UCSD-AML1 (cell line): Measurements from ENCODE around the gene EIF2B2.
A peak's percentile ranks its signal among the peaks of the same experiment; 100 is the strongest.
"Not testable (repeated sequence)": the region's sequence is repeated elsewhere in the genome, so short reads cannot be mapped to it uniquely, and the experiment has no call there.

Experiments used
- DNase-seq: peaks from one replicate; lab custom pipeline; 2025; ENCODE audit not compliant: unreplicated experiment; lab: John Stamatoyannopoulos, UW

Gene EIF2B2

DNA sequence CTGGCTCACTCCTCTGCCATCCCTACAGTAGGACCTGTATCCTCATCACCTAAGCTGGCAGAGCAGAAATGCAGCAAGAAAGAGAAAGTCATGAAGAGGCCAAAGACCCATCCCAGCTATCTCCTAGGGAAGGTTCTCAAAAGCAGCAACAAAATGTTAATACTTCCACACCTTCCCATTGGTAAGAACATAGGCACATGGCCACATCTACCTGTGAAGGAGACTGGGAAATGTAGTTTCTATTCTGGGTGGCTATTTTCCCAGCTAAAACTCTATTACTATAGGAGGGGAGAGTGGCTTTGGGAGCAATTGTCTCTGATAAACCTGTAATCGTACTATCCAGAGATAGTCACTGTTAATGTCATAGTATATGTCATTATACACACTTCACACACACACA is 13.7 kb upstream of the EIF2B2 start:
- DNase-seq, result no peak

DNA sequence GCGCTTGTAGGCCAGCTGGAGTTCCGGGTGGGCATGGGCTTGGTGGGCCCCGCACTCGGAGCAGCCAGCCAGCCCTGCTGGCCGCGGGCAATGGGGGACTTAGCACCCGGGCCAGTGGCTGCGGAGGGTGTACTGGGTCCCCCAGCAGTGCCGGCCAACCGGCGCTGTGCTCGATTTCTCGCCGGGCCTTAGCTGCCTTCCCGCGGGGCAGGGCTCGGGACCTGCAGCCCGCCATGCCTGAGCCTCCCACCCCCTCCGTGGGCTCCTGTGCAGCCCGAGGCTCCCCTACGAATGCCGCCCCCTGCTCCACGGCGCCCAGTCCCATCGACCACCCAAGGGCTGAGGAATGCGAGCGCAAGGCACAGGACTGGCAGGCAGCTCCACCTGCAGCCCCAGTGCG is 8.5 kb upstream of the EIF2B2 start:
- DNase-seq, result not testable (repeated sequence)

DNA sequence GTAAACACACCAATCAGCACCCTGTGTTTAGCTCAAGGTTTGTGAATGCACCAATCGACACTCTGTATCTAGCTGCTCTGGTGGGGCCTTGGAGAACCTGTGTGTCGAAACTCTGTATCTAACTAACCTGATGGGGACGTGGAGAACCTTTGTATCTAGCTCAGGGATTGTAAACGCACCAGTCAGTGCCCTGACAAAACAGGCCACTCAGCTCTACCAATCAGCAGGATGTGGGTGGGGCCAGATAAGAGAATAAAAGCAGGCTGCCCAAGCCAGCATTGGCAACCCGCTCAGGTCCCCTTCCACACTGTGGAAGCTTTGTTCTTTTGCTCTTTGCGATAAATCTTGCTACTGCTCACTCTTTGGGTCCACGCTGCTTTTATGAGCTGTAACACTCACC is 6.9 kb upstream of the EIF2B2 start:
- DNase-seq, result not testable (repeated sequence)

DNA sequence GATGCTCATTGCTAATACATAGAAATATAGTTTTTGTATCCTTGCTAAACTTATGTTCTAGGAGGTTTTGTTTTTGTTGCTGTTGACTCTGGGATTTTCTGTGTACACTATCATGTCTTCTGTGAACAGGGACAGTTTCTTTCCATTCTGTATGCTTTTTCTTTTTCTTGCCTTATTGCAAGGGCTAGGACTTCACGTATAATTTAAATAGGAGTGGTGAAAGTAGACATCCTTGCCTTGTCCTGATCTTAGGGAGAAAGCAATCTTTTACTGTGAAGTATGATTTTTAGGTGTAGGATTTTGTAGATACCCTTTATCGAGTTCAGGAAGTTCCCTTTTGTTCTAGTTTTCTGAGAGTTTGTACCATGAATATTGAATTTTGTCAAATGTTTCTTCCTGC is 1.5 kb upstream of the EIF2B2 start:
- no peak for DNase-seq

DNA sequence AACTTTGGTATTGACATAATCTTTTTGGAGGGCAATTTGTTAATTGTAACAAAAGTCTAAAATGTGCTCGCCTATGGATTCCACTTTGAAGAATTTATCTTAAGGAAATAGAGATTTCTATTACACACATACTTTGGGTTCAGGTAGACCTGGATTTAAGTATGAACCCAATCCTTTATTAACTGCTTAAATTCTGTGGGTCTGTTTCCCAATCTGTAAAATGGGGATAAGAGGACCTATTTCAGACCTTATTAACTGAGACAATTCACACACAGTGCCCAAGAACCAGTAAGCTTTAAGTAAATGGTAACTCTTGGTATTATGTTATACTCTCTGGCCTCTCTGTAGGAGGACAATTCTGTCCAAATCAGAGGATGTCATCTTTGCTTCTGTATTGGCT is 822 bp upstream of the EIF2B2 start:
- DNase-seq, result no peak

DNA sequence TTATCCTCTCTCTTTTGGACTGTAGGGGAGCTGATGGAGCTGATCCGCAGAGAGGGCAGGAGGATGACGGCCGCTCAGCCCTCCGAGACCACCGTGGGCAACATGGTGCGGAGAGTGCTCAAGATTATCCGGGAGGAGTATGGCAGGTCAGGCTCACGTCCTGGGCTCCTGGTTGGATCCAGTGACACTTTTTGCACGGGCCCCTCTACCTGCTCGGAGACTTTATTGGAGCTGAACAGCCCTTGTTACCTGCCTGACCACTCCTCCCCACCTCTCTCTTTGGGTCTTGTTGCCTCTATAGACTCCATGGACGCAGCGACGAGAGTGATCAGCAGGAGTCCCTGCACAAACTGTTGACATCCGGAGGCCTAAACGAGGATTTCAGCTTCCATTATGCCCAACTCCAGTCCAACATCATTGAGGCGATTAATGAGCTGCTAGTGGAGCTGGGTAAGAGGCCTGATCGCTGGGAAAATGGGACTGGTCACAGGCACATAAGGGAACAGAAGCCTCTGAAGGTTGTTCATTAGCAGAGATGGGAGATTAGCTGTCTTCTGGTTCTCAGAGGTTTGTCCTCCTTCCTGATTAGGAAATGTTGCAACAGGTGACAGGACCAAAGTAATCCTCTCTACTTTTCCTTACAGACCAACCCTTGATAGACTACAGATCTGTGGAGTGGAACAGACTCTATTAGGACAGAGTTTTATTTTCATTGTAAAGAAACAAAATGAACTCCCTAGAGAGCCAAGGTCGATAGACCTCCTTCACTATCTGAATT is 718 bp downstream of the EIF2B2 start:
- peak; percentile 46 for DNase-seq

DNA sequence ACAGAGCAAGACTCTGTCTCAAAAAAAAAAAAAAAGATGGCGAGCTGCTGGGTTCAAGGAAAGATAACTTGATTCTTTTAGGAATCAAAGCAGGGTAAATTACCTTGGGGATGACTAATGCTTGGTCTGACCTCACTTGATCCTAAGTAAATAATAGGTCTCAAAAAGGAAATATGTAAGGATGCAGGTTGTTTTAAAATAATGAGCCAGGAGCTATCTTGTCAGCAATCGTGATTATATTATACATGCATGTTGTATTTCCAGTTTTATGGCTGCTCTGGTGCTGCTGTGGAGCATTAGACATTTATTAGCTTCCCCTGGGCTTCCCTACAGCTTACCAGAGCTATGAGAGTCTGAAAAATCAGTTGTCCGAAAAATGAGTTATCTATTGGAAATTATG is 2.6 kb downstream of the EIF2B2 start:
- no peak for DNase-seq

DNA sequence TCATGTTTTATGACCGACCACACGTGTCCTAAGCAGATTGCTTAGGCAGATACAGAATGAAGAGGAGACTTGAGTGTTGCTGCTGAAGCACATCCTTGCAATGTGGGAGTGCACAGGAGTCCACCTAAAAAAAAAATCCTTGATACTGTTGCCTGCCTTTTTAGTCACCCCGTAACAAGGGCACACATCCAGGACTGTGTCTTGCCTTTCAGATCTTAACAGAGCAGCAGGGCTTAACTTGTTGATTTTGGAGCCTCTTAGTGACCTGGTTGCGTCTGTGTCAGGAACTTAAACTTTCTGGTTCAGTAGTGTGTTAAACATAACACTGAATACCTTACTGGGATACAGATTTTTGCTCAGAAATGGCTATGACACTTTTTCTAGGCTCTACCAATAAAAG is 6.5 kb downstream of the EIF2B2 start:
- DNase-seq, result no peak

DNA sequence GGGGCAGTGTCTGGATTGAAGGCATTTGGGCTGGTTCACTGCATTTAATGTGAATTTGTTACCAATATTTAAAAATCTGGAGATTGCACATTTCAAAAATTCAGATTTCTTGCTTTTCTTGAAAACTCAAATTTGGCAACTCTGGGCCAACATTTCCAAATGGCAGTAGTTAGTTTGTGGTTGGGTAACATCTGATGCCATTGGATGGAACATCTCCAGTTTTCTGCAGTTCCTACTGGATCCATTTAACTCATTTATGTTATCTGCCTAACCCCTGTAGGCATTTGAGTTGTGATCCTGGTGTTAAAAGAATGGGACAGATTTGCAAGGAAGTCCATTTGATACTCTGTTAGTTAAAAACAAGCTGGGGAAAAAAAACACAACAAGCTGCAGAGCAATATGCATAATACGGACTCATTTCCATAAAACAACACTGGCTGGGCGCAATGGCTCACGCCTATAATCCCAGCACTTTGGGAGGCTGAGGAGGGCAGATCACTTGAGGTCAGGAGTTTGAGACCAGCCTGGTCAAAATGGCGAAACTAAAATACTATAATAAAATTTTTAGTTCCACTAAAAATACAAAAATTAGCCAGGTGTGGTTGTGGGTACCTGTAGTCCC is 7.9 kb downstream of the EIF2B2 start:
- no peak for DNase-seq

DNA sequence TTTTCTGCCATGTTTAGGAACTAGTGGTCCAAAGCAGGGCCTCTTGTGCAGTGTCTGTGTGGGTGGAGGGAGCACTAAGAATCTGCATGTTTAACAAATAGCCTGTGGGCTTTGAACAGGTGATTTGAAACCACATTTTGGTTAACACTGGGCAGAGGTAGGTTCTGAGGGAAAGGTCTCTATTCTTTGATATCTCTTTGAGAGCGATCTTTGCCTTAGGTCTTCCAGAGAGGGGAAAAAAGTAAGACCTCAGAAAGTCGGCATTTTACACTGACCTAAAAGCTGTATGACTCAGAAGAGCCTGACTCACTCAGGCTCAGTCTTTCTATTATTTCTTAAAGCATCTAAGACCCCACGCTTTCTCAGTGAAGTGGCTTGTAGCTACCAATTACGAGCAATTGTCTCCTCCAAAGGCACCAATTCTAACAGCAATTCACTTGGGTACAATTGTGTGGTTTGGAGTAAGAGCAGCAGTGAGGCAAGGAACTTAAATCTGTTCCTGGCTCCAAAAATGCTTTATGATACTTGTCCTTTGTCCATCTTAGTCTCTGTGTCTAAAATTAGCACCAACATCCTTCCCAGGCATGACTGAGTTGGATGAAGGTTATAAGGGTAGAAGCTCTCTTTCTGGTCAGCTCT is 8.8 kb downstream of the EIF2B2 start:
- DNase-seq, result no peak

DNA sequence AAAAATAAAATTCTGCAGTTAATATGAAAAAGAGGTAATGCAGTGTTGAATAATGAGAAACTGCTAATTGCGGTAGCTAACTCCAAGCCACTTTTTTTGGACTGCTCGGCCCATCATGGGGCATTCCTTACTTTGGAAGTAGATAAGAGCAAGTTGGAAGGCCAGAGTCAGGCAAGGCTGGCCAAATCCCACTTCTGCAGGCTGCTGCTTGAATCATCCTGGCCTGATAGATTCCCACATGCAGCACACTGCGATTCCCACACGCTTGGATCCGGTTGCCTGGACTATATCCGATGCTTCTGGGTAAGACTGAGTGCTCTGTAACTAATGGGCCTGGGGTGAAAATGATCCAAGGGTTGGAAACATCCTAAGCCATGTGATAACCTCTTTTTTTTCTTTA is 10.6 kb downstream of the EIF2B2 start:
- DNase-seq, result no peak

DNA sequence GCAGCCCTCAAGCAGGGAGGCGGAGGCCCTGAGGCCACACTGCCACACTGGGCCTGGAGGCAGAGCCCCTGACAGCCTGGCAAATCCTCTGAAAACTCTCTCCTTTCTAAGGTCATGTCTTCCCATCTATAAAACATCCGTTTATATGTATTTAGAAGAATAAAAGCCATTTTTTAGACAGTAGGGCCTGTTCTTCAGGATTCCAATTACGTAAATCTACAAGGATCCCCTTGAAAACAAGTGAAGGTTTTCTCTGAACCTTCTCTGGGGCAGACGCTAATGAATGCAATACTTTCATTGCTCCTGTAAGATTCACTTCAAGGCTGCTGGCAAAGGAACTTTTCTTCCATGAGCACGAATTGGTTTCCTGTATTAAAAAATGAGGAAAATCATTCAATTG is 12.8 kb downstream of the EIF2B2 start:
- no peak for DNase-seq

DNA sequence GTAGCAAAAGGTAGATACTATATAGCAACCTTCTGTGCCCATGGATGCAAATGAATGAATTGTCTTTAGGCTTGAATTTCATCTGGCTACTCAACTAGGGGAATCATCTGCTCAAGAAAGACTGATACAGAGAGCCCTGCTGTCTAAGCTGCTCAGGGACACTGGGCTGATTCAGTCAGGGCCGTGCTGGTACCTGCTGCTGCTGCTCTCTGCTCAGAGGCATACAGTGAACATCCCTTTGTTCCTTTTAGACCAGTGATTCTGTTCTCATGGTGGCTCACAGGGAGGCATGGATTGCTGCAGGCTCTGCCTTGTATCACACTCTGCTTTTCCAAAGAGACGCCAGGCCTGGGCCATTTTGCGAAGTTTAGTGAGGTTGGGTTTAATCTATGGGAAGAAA is 14.1 kb downstream of the EIF2B2 start:
- DNase-seq, result no peak

DNA sequence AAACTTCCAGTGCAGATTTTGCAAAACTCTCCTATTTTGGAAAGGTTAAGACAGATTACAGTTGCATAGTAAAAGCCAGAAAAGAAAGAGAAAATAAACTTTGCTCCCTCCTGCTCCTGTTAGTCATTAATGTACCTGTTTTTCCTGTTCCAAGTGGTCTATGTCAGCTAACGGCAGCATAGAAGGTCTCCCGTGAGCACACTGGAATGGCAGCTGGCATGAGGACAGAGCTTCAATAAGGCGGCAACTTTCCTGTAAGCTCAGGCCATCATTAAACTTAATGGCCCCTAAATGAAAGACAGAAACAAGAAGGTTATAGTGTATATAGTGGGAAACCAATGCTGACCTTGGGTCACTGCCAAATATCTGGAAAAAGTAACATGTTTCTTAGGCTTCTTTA is 16.0 kb downstream of the EIF2B2 start:
- DNase-seq, result no peak

DNA sequence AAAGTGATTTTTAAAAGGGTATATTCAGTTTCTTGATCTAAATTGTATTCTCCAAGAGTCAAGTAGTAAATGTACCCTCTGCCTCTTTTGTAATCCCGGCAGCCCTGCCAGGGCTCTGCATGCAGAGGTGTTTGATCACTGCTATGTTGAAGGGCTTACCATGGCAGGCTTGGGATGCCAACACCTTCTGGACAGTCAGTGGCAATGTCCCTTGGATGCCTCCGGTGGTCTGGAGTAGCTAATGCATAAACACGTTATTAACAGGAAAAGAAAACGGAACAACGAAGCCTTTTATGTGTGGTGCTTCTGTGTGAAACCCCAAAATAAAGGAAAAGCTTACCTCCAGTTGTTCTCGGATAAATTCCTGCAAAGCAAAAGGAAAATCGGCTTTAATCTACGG is 19.9 kb downstream of the EIF2B2 start:
- no peak for DNase-seq

DNA sequence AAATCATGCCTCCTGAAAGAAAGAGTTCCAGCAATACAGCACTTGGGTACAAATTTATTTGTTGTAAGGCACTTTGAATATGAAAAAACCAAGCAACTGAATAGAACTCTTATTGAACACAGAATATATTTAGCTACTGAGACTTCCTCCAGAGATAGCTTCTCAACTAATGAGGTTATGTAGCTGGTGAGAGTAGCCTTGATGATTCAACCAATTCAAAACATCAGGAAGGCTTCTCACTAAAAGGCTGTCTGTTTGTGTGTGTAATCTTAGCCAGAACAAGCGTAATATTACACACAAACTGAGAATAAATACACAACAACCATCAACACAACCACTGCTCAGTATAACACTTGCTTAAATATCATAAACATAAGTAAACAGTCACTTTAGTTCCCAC is 20.4 kb downstream of the EIF2B2 start:
- DNase-seq, result no peak

DNA sequence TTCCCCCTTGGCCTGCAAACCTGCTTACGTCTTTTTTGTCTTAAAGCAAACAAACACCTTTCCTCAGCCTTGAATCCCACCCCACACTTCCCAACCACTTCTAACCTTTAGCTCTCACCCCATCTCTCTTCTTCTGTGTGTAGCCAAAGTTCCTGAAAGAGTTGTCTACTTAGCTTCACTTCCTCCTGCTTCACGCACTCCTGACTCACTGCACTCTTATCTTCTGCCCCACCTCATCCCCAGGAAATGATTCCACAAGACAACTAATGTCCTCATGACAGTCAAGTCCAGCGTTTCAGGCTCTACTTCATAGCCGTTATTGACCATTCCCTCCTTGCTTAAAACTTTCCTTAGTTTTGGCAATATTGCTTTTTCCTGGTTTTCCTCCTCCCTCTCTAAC is 22.4 kb downstream of the EIF2B2 start:
- DNase-seq, result no peak

DNA sequence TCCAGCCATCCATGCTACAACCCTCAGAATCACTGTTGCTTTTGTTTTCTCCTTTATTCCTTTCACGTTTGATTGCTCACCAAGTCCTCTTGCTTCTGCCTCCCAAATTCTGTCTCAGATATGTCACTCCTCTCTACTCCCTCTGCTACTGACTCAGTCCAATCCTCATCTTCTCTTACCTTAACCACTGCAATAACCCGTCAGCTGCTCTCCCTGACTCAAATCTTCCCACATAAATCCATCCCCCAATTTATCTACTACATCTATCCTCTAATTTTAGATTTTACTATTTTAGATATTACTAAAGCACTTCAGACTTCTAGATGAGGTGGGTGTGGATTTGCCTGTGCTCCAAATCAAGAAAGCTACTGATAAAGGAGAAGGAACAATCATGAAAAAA is 23.2 kb downstream of the EIF2B2 start:
- no peak for DNase-seq

DNA sequence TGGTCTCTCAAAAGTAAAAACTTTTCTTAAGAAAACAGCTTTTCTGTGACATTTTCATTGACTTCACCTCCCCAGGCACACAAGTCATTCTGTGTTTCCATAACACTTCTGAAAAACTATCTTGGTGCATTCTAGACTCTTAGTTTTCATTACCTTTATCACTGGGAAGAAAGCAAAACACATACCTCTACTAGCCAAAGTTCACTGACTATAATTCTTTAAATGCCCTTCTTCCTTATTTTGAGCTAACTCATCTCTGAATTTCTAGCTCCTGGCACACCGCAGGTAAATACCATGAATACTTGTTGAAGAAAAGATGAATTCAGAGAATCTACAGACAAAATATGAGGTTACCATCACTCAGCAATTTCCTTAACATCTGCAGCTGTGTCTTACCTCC is 27.4 kb downstream of the EIF2B2 start:
- DNase-seq, result no peak

DNA sequence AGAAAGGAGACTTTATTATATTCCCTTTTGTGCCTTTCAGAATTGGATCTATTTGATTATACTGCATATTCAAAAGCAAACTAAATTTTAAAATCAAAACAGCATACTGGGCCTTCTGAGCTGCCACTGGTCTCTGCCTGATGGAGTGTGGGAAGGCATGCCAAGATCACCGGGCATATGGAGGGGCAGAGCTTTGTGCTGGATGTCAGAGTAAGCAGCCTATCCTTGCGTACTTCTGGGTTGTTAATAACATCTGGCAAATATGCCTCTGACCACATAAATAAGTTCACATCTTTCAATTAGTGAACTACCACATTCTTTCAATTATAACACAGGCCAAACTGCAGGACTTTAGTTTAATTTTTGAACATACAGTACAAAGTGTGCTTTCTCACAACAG is 30.2 kb downstream of the EIF2B2 start:
- no peak for DNase-seq

DNA sequence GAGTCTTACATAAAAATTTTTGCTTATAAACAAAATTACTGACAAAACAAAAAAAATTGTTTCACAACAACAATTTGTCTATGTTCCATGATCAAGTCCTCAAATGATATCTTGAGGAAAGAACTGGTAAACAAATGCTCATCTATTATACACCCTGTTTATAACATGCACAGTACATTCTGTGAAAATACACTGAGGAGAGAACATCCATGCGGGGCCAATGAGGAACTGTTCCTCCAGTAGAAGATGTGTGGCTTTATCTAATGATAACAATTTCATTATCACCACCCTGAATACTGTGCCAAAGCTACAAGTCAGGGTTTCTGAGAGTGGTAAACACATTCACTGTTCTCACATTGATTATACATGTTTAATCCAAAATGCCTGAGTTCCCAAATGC is 37.8 kb downstream of the EIF2B2 start:
- no peak for DNase-seq

DNA sequence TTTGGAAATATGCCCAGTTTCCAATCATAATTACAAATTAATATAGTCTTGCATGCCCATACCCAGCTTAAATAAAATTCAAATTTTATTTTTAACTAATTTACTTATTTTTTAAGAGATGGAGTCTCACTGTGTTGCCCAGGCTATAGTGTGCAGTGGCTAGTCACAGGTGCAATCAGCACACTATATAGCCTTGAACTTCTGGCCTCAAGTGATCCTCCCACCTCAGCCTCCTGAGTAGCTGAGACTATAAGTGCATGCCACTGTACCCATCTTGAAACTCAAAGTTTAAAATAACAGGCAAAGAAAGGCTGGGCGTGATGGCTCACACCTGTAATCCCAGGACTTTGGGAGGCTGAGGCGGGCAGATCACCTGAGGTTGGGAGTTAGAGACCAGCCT is 38.2 kb downstream of the EIF2B2 start:
- no peak for DNase-seq

DNA sequence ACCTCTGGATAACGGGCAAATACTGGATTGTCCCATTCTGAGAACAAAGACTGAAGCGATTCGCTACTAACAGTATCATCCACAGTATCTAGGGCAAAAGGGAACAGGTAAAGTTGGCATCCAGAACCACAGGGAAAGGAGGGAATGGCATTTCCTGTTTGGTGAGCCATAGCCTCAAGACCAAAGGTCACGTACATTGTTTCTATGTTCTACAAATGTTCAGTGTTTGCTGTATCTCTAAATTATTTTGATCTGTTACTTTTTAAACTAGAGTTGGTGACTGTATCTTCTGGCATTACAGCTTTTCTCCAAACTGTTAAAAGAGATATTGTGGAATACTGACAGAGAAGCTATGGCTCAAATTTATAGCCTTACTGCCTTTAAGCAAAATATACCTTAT is 38.9 kb downstream of the EIF2B2 start:
- DNase-seq, result no peak
